Right forelimb (tissue), 1 donor: Measurements from ENCODE around the gene MAP3K7CL.
"Not testable (repeated sequence)": the region's sequence is repeated elsewhere in the genome, so short reads cannot be mapped to it uniquely, and the experiment has no call there.

Source experiments
- DNase-seq: peaks from one replicate; pipeline ENCODE4 v3.0.0-alpha.2; 2018

MAP3K7CL gene

DNA sequence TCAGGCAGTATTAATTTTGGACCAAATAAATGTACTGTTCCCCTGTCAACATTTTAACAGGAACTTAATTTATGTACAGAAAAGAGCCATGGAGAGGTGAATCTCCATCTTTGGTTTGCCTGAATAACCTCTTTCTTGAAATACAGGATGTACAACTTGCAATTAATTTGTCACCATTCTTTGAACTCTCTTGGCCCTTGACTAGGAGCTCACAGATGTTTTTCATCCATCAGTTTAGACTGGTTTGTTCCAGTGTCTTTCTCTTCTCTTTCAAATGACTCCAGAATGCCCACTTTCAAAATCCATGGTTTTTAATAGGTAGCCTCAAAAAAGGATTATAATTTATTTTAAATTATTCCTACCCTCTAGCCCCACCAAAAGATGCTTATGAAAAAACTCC is 5.0 kb downstream of the MAP3K7CL start:
- no peak for DNase-seq

DNA sequence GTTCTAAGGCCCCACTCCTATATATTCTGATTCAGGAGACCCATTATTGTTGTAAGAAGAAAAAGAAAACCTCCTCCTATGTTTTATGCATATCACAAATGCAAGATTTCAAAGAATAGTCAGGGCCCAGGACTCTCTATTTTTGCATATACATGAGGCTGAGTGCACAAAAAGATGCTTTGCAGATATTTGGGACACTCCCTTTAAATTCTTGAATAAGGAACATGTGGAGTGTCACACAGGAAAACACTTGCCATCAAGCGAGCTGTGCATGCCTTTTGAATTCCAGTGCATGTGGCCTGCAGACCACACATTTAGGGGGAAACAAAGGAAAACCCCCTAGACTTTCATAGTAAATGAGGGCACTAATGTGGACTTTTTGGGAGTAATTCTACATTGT is 5.6 kb downstream of the MAP3K7CL start:
- no peak for DNase-seq

DNA sequence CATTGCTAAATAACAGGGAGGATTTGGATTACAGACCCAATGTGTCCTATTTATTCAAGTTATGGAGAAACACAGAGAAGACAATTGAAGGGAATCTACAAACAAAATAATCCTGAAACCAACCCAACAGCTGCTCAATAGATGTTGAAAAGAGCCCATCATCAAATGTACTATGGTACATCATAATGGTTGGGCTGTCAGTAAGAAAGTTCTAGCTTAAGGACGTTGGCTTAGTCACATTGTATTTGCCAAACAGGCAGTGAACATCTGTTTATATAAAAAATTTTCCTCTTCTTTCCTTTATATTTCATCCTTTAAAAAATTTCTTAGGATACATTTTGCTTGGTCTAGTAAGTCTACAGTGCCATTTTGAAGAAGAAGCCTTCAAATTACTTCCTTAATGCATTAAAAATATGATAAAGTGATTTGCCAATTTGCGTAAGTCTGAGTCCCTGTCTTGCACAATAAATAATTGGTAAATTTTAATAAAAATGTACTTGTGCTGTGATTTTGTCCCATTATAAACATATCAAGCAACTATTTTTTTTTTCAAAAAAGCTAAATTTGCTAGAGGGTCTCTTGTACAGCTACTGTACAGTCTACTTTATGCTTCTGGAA is 14.4 kb downstream of the MAP3K7CL start:
- no peak for DNase-seq

DNA sequence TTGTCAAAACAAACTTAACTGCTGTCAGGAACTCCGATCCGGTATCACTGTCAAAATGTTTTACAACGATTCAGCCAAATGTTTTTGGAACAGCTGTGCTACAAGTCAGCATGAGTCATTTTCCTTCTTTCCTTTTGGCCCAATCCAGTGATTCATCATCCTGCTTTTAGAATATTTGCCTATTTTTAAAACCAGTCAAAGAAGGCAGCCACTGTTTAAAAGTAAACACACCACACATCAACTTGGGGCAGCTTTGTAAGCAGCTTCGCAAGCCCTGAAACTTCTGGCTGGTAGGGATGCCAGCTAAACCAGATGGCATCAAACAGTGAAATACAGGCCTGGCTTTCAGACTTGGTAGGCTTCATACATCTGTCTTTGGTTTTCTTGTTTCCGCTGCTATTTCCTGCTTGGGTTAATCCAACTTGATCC is 14.9 kb downstream of the MAP3K7CL start:
- peak; percentile 60 for DNase-seq

DNA sequence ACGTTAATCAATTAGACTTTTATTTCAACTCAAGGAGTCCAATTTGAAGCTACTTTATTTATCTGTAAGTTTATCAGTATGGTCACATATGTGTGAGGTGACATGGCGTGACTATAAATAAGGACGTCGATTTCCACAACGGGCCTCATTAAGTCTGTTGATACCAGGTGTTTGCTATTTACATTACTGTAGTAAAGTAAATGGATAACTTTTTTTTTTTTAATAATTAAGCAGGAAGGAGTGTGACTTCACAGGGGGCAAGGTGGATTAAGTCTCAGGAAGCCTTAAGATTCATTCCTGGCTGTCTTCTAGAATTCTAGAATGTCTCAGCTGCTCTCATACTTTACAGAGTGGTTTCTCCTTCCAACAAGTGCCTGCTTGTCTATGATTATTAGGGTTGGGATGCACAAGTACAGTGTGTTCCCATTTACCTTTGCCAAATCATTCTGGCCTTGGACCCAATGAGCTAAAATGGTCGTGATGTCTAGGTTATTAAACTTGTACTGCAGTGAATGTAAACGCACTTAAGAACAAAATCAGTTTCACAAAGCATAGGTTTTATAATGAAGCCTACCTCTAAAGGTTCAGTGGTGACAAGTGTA is 15.5 kb downstream of the MAP3K7CL start:
- no peak for DNase-seq

DNA sequence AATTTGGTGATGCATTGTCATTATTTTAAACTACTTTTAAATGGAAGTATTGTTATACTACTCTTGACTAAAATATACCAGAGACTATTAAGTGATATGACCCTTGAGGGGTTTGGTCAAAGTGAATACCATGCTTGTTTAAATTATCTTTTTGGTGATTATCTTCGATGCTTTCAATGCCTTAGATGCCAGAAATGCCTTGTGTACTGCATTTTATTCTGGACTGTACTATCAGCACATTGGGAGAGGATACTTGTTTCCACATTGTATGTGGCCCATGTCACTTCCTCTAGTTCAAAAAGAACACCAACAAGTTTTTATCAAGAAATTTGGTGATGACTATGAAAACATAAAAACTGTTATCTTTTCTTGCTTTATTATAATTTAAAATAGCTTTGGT is 16.3 kb downstream of the MAP3K7CL start:
- DNase-seq = no peak

DNA sequence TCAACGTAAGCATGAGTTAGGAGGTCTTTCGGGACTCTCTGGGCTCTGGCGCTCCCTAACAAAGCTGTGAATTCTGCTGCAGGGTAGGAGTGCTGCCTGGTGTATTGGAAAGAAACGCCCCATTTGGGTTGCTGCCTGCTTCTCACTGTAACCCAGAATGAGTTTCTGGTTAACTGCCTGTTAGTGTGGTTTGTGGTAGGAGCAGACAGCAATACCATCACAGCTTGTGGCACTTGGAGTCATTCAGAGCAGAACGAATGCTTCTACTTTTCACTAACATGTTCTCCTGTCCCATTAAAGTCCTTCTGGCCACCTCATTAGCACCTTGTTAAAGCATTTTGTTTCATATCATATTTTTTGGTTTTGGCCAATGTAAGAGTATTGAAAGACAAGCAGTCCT is 18.1 kb downstream of the MAP3K7CL start:
- peak; percentile 68 for DNase-seq

DNA sequence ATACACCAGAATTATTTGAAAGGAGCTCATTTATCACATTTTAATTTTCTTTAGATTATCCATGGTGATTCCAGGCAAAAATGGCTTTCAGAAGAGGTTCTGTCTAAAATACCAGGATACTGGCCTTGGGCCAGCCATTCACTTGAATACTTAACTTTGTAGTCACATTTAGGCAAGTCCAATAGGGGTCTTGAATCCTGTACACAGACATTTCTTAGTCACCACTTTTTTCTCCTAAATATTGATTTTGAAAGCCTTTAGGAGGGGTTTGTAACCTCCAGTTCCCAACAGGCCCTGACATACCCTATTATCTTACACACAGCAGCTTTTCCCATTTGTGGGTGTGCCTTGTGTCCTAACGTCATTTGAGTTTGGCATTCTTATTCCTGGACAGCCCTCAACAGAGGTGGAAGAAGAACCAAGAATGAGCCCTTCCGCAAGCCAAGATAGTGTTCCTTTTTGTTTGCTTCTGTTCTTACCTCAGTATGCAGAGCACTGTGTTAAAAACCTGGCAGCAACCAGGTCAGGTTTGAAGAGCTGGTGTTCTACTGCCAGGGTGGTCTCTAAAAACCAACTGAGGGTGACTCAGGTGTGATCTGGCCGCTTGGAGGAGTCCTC is 19.5 kb downstream of the MAP3K7CL start:
- no peak for DNase-seq

DNA sequence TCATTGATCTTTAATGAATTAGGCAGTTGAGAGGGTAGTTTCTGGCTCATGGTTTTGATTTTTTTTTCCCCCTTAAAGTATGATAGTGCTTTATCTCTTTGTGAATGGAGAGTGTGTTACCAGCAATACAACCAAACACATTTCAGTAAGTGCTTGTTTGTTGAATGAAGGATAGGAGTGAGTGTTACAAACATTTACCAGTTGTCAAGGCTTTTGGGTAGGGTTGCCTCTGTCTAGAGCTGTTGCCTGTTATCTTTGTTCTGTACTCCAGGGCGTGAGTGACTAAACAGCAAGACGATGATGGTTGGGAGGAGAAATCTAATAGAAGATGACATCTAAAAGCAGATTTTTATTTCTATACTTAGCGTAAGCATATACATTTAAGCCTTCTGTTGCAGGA is 21.5 kb downstream of the MAP3K7CL start:
- DNase-seq = no peak

DNA sequence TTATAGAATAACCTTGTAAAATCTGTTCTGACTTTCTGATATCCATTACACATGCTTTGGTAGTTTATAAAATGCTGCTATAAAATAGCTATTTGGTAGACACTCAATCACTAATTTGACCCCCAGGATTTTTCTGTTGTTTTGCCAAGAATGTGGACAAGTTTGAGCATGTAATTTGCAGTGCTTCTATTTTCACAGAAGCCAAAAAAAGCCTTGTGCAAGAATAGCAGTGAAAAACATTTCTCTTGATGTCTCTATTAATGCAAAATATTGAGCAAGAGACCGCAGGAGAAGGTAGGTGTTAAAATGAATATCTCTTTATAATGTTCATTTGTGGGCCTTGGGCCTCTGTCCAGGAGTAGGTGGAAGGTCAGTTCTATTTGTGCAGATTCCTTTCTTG is 22.5 kb downstream of the MAP3K7CL start:
- no peak for DNase-seq

DNA sequence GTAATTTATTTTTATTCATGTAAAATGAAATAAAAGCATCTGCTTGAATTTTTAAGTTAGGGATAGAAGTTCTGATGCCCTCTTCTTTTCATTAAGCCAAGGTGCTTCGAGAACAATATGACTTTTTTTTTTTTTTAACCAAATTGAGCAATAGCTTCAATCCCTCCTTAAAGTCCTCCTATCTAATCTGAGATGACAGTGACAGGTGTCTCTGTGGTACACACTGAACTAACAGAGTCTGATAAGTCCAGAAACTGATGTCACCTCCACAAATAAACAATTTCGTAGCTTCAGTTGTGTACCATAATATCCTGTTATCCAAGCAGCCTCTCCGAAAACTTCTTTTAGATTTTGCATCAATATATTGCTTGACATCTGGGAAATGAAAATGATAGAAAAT is 23.8 kb downstream of the MAP3K7CL start:
- DNase-seq = no peak

DNA sequence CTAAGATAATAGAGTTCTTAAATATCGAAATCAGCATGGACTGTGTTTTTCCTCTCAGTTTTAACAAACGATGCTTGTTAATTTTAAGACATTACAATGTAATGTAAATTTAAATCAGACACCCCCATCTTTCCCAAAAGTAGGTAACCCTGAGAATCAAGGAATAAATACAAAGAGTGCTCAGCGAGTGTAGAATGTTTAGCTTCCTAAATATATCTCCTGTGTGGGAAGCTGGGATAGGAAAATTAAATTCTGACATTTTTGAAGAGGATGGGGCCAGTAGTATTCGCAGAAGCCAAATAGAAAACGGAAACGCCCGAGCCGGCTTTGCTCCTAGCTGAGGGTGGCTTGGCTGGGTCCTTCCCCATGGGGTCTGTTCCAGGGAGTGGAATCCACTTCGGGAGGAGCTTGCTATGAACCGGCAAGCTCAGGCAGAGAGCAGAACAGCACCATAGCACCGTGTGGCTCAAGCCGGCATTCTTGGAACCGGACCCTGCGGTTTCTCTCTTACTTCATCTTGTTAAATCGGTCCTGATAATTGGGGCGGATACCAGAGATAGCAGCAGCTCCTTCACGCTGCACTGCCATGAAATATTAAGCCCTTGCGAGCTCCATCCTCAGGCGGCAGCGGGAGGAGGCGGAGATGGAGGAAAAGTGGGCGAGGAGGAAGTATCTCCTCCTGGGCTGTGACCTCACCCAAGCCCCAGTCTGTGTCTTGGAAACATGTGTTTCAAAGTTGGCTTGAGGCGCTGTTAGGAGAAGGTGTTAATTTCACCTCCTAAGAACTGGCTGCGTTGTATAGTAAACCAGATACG is 24.9 kb downstream of the MAP3K7CL start:
- DNase-seq = peak; percentile 66

DNA sequence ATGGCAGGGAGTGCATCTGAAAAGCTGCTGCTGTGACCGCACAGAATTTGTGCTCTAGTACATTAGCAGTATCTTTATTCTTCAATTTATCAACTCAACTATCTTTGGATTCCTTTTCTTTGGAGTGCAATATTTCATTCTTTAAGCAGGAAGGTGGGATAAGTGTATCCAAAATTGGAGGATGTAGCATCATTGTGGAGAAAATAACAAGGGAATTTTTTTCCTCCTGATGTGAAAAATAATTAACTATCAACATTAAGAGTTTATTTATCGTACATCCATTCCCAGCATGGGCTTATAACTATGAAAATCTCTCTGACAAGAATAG is 25.5 kb downstream of the MAP3K7CL start:
- no peak for DNase-seq

DNA sequence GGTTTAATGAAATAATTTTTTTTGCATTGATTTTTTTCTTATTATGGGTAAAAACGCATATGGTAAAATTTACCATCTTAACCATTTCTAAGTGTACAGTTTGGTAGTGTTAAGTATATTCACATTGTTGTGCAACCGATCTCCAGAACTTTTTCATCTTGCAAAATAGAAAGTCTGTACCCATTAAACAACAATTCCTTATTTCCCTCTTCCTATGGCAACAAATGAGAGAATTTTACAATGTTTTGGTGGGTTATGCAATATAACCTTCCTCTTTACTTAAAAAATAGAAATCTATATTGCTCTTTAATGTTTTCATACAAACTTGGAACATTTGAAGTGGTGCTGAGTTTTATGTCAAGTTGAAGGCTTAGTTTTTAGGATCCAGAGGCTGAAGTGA is 26.6 kb downstream of the MAP3K7CL start:
- DNase-seq = no peak

DNA sequence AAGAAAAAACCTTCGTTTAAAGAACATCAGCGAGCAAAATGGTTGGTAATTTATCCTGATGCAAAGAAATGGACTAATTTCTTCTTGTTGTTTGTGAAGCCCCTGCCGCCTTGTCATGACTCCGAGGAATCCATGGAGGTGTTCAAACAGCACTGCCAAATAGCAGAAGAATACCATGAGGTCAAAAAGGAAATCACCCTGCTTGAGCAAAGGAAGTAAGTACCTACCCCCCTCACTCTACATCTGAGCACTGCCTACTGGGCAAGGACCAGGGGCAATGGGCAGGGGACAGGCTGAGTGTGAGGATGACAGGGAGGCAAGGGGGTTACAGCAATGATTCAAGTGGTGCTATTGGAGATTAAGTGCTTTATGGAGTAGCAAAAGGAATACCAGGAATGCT is 29.4 kb downstream of the MAP3K7CL start:
- DNase-seq = no peak

DNA sequence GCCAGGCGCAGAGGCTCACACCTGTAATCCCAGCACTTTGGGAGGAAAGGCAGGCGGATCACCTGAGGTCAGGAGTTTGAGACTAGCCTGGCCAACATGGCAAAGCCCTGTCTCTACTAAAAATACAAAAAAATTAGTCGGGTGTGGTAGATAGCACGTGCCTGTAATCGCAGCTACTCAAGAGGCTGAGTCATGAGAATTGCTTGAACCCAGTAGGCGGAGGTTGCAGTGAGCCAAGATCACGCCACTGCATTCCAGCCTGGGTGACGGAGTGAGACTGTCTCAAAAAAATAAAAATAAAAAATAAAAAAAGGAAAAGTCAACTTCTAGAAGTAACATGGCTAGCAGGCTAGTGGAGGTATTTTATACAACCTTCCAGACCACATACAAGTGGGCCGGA is 32.4 kb downstream of the MAP3K7CL start:
- DNase-seq = not testable (repeated sequence)

DNA sequence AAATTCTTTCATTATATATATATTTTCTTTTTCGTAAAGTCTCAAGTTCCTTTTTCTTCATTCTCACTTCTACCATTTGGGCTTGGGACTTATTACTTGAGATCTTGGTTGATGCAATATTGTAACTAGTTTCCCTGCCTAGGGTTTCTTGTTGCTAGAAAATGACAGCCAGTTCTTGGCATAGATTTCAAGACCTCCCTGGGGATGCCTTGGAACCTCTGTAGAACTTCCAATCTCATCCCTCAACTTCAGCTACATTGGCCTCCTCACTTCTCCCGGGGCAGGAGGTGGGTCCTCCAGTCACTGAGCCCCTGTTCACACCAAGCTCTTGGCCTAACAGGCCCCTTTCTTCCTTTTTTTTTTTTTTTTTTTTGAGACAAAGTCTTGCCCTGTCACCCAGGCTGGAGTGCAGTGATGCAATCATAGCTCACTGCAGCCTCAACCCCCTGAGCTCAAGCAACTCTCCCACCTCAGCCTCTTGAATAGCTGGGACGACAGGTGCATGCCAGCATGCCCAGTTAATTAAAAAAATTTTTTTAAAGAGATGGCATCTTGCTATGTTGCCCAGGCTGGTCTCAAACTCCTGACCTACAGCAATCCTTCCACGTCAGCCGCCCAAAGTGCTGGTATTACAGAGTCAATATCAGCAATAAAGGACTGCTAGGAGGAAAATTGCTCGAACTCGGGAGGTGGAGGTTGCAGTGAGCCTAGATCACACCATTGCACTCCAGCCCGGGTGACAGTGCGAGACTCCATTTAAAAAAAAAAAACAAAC is 33.1 kb downstream of the MAP3K7CL start:
- DNase-seq = no peak

DNA sequence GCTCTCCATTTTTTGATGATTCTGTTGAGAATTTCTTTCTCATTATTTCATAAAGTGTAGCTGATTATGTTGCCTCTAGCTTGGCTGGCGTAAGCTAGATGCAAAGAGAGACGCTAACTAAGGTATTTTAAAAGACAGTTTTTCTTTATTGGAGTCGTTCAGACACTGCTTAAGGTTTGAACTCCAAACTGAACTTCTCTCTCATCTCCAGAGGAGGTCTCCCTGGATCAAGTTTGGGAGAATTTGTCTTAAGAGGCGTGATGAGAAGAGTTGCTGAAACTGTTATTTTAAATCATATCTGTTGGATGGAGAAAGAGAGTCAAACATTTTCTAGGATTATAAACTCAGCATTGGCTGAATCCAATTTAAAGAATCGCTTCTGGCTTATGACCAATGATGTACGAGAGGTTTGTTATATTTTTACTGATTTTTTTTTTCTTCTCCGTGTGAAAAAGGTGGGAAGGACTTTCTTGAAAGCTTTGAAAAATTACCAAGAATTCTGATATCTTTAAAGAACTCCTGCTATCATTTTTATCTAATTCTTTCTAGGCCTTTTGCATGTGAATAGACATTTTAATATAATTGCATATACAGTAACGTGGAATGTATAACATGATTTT is 34.0 kb downstream of the MAP3K7CL start:
- no peak for DNase-seq

DNA sequence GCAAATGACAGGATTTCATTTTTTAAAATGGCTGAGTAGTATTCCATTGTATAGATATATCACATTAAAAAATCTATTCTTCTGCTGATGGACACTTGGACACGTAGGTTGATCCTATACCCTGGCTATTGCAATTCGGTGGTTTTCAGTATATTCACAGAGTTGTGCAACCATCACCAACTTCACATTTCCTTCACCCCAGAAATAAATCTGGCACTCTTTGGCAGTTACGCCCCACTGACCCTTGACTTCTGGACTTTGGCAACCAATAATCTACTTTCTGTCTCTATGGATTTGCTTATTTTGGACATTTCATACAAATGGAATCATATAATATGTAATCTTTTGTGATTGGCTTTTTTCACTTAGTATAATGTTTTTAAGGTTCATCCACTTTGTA is 35.9 kb downstream of the MAP3K7CL start:
- no peak for DNase-seq

DNA sequence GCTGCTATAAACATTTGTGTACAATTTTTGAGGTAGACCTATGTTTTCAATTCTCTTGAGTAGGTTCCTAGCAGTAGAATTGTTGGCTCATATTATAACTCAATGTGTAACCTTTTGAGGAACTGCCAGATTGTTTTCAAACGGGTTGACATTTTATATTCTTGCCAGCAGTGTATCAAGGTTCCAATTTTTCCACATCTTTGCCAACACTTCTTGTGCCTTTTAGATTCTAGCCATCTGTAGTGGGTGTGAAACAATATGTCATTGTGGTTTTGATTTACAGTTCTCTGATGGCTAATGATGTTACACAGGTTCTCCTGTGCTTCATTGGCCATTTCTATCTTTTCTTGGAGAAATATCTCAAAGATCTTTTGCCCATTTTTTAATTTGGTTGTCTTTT is 36.4 kb downstream of the MAP3K7CL start:
- no peak for DNase-seq

DNA sequence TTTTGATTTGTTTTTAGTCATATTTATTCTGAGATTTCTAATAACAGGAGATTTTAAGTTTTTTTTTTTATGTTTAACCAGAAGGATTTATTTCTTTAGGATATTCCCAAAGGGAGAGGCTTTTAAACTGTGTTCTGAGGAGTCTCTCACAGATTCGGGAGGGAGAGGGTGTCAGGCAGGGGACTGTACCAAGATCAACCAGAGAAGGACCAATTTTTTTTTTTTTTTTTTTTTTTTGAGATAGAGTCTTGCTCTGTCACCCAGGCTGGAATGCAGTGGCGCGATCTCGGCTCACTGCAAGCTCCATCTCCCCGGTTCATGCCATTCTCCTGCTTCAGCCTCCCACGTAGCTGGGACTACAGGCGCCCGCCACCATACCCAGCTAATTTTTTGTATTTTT is 37.0 kb downstream of the MAP3K7CL start:
- DNase-seq = not testable (repeated sequence)

DNA sequence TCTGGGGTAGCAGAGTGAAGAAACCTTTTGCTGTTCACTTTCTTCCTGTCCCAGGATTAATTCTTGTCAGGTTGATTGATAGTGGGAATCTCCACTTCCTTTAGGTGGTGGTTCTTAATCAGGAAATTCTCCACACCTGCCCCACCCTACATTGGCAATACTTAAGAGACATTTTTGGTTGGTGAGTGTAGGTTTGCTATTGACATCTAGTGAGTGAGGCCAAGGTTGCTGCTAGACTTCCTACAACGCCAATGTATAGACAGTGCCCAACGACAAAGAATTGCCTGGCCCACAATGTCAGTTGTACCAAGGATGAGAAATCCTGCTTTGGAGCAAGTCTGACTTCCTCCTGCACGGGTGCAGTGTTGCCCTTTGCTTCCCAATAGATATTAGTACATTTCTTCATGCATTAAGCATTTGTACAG is 38.5 kb downstream of the MAP3K7CL start:
- no peak for DNase-seq

DNA sequence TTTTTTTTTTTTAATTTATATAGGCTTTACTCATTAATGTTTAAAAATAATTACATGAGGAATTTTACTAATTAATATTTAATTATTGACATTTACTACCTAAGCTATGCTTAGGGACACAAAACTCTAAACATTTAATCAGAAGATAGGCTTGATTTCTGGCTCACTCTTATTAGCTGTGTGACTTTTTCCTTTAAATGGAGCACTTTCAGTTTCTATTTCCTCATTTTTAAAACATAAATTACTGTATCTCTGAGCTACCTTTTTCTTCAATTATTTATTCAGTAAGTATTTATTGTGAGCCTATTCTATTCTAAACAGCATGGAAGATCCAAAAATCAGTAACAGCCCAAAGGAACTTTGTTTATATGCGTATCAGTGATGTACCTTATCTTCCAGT is 40.5 kb downstream of the MAP3K7CL start:
- DNase-seq = no peak
